GM12878 (cell line): Measurements from ENCODE around the gene CFAP107. TPM values are rescaled to one million over a fixed set of nuclear protein-coding genes. Genes with fewer than 3 reads are reported as not detected.

Source experiments
- ATAC-seq: fragments of 200-7000 bp; cut with Tn5 transposase; 3 replicates; pipeline ENCODE4 v1.9.1; 2020; ENCODE audit warnings: mild to moderate bottlenecking, moderate library complexity
- BruUV-seq: library from RNA; stranded (reverse); fragments of 400-500 nt; replicated peaks from 2 replicates; lab custom pipeline; 2021; lab: Mats Ljungman, UMichigan
- CTCF ChIA-PET: fragments of 300-600 bp; sonication (Branson Sonifier 250); formaldehyde crosslinking; extraction: SDS; loops from one replicate; lab custom pipeline; 2021; ENCODE audit warnings: inconsistent platforms; lab: Yijun Ruan, JAX
- POLR2A ChIA-PET: fragments of 350-600 bp; formaldehyde crosslinking; extraction: SDS; loops from one replicate; lab custom pipeline; 2021; ENCODE audit warnings: inconsistent platforms; lab: Charles Lee
- RAD21 ChIA-PET: fragments of 300-600 bp; sonication (Branson Sonifier 250); formaldehyde crosslinking; loops from one replicate; lab custom pipeline; 2023; ENCODE audit warnings: antibody characterized with exemption; ENCODE audit not compliant: unreplicated experiment; lab: Charles Lee
- SMC1A ChIA-PET: fragments of 300-600 bp; sonication (Branson Sonifier 250); formaldehyde crosslinking; loops from one replicate; lab custom pipeline; 2023; ENCODE audit not compliant: unreplicated experiment, uncharacterized antibody; lab: Charles Lee
- DNase-seq: peaks from one replicate; pipeline ENCODE4 v3.0.0-alpha.2; 2011; ENCODE audit warnings: low read depth, low spot score
- FAIRE-seq: peaks from 3 replicates; lab custom pipeline; 2011; peaks lifted over from hg19 to GRCh38; lab: Jason Lieb, UNC
- H2AFZ ChIP-seq: 2 replicates; pipeline ENCODE4 v1.6.0; 2011; ENCODE audit warnings: low read depth, low read length, control low read depth; ENCODE audit not compliant: control insufficient read depth
- H3K27ac ChIP-seq: 2 replicates; pipeline ENCODE4 v1.5.1; 2011; ENCODE audit warnings: control low read depth; ENCODE audit not compliant: control insufficient read depth, insufficient read depth
- H3K27me3 ChIP-seq, 2 experiments: replicated peaks in 1 of 2; 2 replicates each; pipeline versions ENCODE4 v1.6.0 to v1.6.1; 2011; ENCODE audit warnings: low read length in 1 of 2; ENCODE audit not compliant: control insufficient read depth in 2 of 2, insufficient read depth in 2 of 2
- H3K36me3 ChIP-seq, 2 experiments: 2 replicates each; pipeline ENCODE4 v1.5.1; 2011; ENCODE audit warnings: low read length in 1 of 2; ENCODE audit not compliant: control insufficient read depth in 2 of 2, insufficient read depth in 2 of 2
- H3K4me1 ChIP-seq: 2 replicates; pipeline ENCODE4 v1.6.1; 2011; ENCODE audit warnings: mild to moderate bottlenecking, low read length, moderate library complexity, mixed read lengths; ENCODE audit not compliant: control insufficient read depth, insufficient read depth
- H3K4me2 ChIP-seq: 2 replicates; pipeline ENCODE4 v1.6.0; 2011; ENCODE audit warnings: control low read depth; ENCODE audit not compliant: control insufficient read depth, insufficient read depth
- H3K4me3 ChIP-seq: fragments of 200-600 bp; sonication (generic); 2 replicates; pipeline ENCODE4 v1.5.1; 2016
- H3K79me2 ChIP-seq: 2 replicates; pipeline ENCODE4 v1.6.0; 2011; ENCODE audit warnings: low read length; ENCODE audit not compliant: control insufficient read depth, insufficient read depth
- H3K9ac ChIP-seq: 2 replicates; pipeline ENCODE4 v1.8.0; 2011; ENCODE audit warnings: low read length, control low read depth, mixed read lengths; ENCODE audit not compliant: control insufficient read depth, insufficient read depth
- H3K9me3 ChIP-seq: replicated peaks from 3 replicates; pipeline ENCODE4 v1.5.1; 2011; ENCODE audit warnings: mild to moderate bottlenecking, low read length; ENCODE audit not compliant: control insufficient read depth, insufficient read depth
- H4K20me1 ChIP-seq: 2 replicates; pipeline ENCODE4 v1.6.0; 2011; ENCODE audit not compliant: control insufficient read depth, insufficient read depth
- NBN ChIP-seq: fragments of 450-650 bp; IDR thresholded peaks from 2 replicates; pipeline ENCODE4 v1.6.1; 2016
- TAF1 ChIP-seq: IDR thresholded peaks from 2 replicates; pipeline ENCODE4 v1.6.1; 2011; ENCODE audit warnings: mild to moderate bottlenecking, low read depth, low read length, borderline replicate concordance
- ZBED1 ChIP-seq: IDR thresholded peaks from 2 replicates; pipeline ENCODE4 v1.6.1; 2016; ENCODE audit warnings: borderline replicate concordance
- ZNF687 ChIP-seq: fragments of 450-650 bp; IDR thresholded peaks from 2 replicates; pipeline ENCODE4 v1.6.1; 2017; ENCODE audit warnings: mild to moderate bottlenecking, moderate library complexity
- ZSCAN29 ChIP-seq: fragments of 450-650 bp; IDR thresholded peaks from 2 replicates; pipeline ENCODE4 v1.6.1; 2017; ENCODE audit warnings: mild to moderate bottlenecking, moderate library complexity
- WGBS: methylation state at CpG from one replicate; pipeline ENCODE4 v1.1.6; 2016; ENCODE audit warnings: low lambda C conversion rate; ENCODE audit not compliant: insufficient replicate concordance, insufficient coverage; ENCODE audit errors: missing lambda C conversion rate; 5-methylcytosine and 5-hydroxymethylcytosine counted together
- in situ Hi-C: fragments of 300-500 bp; cut with MboI; formaldehyde crosslinking; loops from 9 replicates; pipeline ENCODE4 v1.14.3; 2018; ENCODE audit warnings: mixed read lengths
- intact Hi-C: fragments of 100-400 bp; cut with micrococcal nuclease; formaldehyde crosslinking; loops from one replicate; pipeline ENCODE4 v1.14.2; 2022; ENCODE audit not compliant: unreplicated experiment
- polyA plus RNA-seq, 11 experiments: library from polyadenylated mRNA; depleted of rRNA in 4 of 11; unstranded in 6 of 11; stranded (reverse) in 5 of 11; fragments of >200 nt; fragmentation: Nextera tagmentation in 4 of 11; fragmentation: Illumina TruSeq in 1 of 11; extraction: Ambion mirVana in 4 of 11; extraction: Trizol in 1 of 11; gene quantifications; 1 replicate in 1 of 11; 2 replicates in 10 of 11; pipeline versions ENCODE4 v1.2.1 to v1.2.3, GENCODE V29; 2011 to 2016; ENCODE audit warnings: inconsistent platforms in 2 of 11, missing spikeins in 2 of 11, low read depth in 1 of 11
- total RNA-seq, 4 experiments: library from RNA; depleted of rRNA in 3 of 4; stranded (reverse); fragments of >200 nt in 3 of 4; fragmentation: Illumina TruSeq in 1 of 4; extraction: Trizol in 1 of 4; gene quantifications; 2 replicates each; pipeline versions ENCODE4 v1.2.1 to v1.2.3, GENCODE V29; 2013 to 2021

The CFAP107 gene
- total and polyA plus RNA-seq, 10 of the 15 experiments (the other 5 are each of a cell fraction or from before 2014, with no cell fraction given), result not detected

- H3K79me2 ChIP-seq, result no peaks in the 10 kb centered on the region
- no peak overlapping the region for H3K4me2 ChIP-seq
- SMC1A ChIA-PET, result no interaction called here
- no peak for FAIRE-seq
- 6% methylated on average over 5 of the region's 5 CpGs for WGBS
- TF ChIP-seq TAF1 (no peak), ZSCAN29 (no peak), ZBED1 (no peak), ZNF687 (no peak), NBN (no peak)
- TF ChIP-seq, all 136 proteins: peak for 0
- in situ Hi-C loops (no loop called here), intact Hi-C loops (no loop called here)
- ChIA-PET RAD21 (no interaction called here), CTCF (interaction anchor here (1.1 kb wide), 1 partner anchor 12 kb away, joined by 3 read pairs; no protein-coding TSS in a partner anchor), POLR2A (no interaction called here)
- Histone ChIP-seq H3K9ac (no peak overlapping the region), H2AFZ (no peak overlapping the region), H3K27me3 (peaks cover 0 to 3% of the 10 kb centered on the region in 2 experiments; a peak in 2 of 4 replicates), H3K9me3 (no peaks in the 10 kb centered on the region), H3K4me3 (no peak overlapping the region), H4K20me1 (no peaks in the 10 kb centered on the region), H3K4me1 (no peaks in the 10 kb centered on the region), H3K36me3 (no peaks in the 10 kb centered on the region), H3K27ac (no peak overlapping the region)
- no TSS peak for BruUV-seq
- ATAC-seq (no peak), DNase-seq (no peak)
These were observed 18.0 kb downstream of the CFAP107 start for GRCh38 chr1:12764016-12764415.
